ENCODE data around the gene CRIM1. TPM values are rescaled to one million over a fixed set of nuclear protein-coding genes. Genes with fewer than 3 reads are reported as not detected.

Gene CRIM1
- total RNA-seq, 2 donors from 2014 or later = 26.7 to 26.9 TPM

GRCh38 chr2:36572719-36573059, 217.1 kb downstream of the CRIM1 start:
- DNase-seq = no peak
- TF ChIP-seq CTCF (conservative IDR thresholded peaks at IDR 0.05) = no peak
- Mint-ChIP-seq H3K9me3 (no peaks in the 10 kb centered on the region), H3K36me3 (ENCODE audit: low read depth) (peaks cover 50% of the 10 kb centered on the region), H3K4me1 (peaks cover 19% of the 10 kb centered on the region), H3K27ac (no peak overlapping the region), H3K4me3 (no peak overlapping the region), H3K27me3 (ENCODE audit: insufficient read depth) (no peaks in the 10 kb centered on the region)
- no peaks in the 10 kb centered on the region for H3K9me3 ChIP-seq (ENCODE audit: control insufficient read depth, low read length)
- H3K4me1 ChIP-seq (ENCODE audit: control insufficient read depth, insufficient read depth, low read length) = peaks cover 3% of the 10 kb centered on the region
- WGBS, 2 experiments (ENCODE audit: insufficient coverage in 1 of 2, insufficient read length in 1 of 2) = 82% methylated on average over 3 of the region's 4 CpGs; no CpG with 5 or more reads in 1 of the 2 experiments
- H3K27ac ChIP-seq (ENCODE audit: low read depth, low read length) = peak overlapping the region; percentile 25
- peaks cover 52% of the 10 kb centered on the region for H3K36me3 ChIP-seq (ENCODE audit: control insufficient read depth, insufficient read depth, low read length)
- H3K4me3 ChIP-seq (ENCODE audit: low read length) = no peak overlapping the region
- no peak overlapping the region for H3K9ac ChIP-seq (ENCODE audit: extremely low read depth, low read length, poor library complexity, severe bottlenecking)
- no peaks in the 10 kb centered on the region for H3K27me3 ChIP-seq (ENCODE audit: control insufficient read depth, insufficient read depth, low read length, poor library complexity, severe bottlenecking)

- WGBS, 2 experiments (ENCODE audit: insufficient coverage in 1 of 2, insufficient read length in 1 of 2) = 100% methylated on average over 1 of the region's 1 CpG; no CpG with 5 or more reads in 1 of the 2 experiments
- Mint-ChIP-seq H3K4me3 (no peak overlapping the region), H3K27ac (no peak overlapping the region), H3K4me1 (peaks cover 19% of the 10 kb centered on the region), H3K9me3 (no peaks in the 10 kb centered on the region), H3K27me3 (ENCODE audit: insufficient read depth) (no peaks in the 10 kb centered on the region), H3K36me3 (ENCODE audit: low read depth) (peaks cover 51% of the 10 kb centered on the region)
- Histone ChIP-seq H3K27me3 (ENCODE audit: control insufficient read depth, insufficient read depth, low read length, poor library complexity, severe bottlenecking) (no peaks in the 10 kb centered on the region), H3K36me3 (ENCODE audit: control insufficient read depth, insufficient read depth, low read length) (peaks cover 57% of the 10 kb centered on the region), H3K4me1 (ENCODE audit: control insufficient read depth, insufficient read depth, low read length) (peaks cover 3% of the 10 kb centered on the region), H3K9ac (ENCODE audit: extremely low read depth, low read length, poor library complexity, severe bottlenecking) (no peak overlapping the region), H3K27ac (ENCODE audit: low read depth, low read length) (no peak overlapping the region), H3K4me3 (ENCODE audit: low read length) (no peak overlapping the region), H3K9me3 (ENCODE audit: control insufficient read depth, low read length) (no peaks in the 10 kb centered on the region)
- no peak for DNase-seq
- TF ChIP-seq CTCF (conservative IDR thresholded peaks at IDR 0.05) = no peak
These were observed 217.6 kb downstream of the CRIM1 start for GRCh38 chr2:36573165-36573564.

- H3K4me3 Mint-ChIP-seq = no peak overlapping the region
- H3K9me3 ChIP-seq (ENCODE audit: control insufficient read depth, low read length) = no peaks in the 10 kb centered on the region
- DNase-seq = no peak
- peaks cover 70% of the 10 kb centered on the region for H3K36me3 ChIP-seq (ENCODE audit: control insufficient read depth, insufficient read depth, low read length)
- peaks cover 65% of the 10 kb centered on the region for H3K36me3 Mint-ChIP-seq (ENCODE audit: low read depth)
- no peaks in the 10 kb centered on the region for H3K27me3 Mint-ChIP-seq (ENCODE audit: insufficient read depth)
- H3K27ac ChIP-seq (ENCODE audit: low read depth, low read length) = no peak overlapping the region
- H3K27me3 ChIP-seq (ENCODE audit: control insufficient read depth, insufficient read depth, low read length, poor library complexity, severe bottlenecking) = no peaks in the 10 kb centered on the region
- H3K4me1 Mint-ChIP-seq = peaks cover 15% of the 10 kb centered on the region
- H3K9ac ChIP-seq (ENCODE audit: extremely low read depth, low read length, poor library complexity, severe bottlenecking) = no peak overlapping the region
- peaks cover 3% of the 10 kb centered on the region for H3K4me1 ChIP-seq (ENCODE audit: control insufficient read depth, insufficient read depth, low read length)
- no peak overlapping the region for H3K4me3 ChIP-seq (ENCODE audit: low read length)
- 89 to 90% methylated on average over 2 of the region's 2 CpGs for WGBS, 2 experiments (ENCODE audit: insufficient coverage in 1 of 2, insufficient read length in 1 of 2)
- H3K27ac Mint-ChIP-seq = no peak overlapping the region
- no peak for TF ChIP-seq CTCF (conservative IDR thresholded peaks at IDR 0.05)
- H3K9me3 Mint-ChIP-seq = no peaks in the 10 kb centered on the region
These were observed 219.0 kb downstream of the CRIM1 start for GRCh38 chr2:36574560-36574959.

Measured in endodermal cell (in vitro differentiated cells).